Activated B cell treated with CpG ODN at 0.5 μM for 24 hours (primary cell): ENCODE measurements around the gene CTAGE1. TPM values are rescaled to one million over a fixed set of nuclear protein-coding genes. Genes with fewer than 3 reads are reported as not detected.

Source experiments
- ATAC-seq: fragments of 200-7000 bp; cut with Tn5 transposase; one replicate; pipeline ENCODE4 v1.10.0; 2021; ENCODE audit warnings: low read depth, mild to moderate bottlenecking, moderate library complexity
- CTCF ChIA-PET: fragments of 350-600 bp; sonication (Branson Sonifier 250); formaldehyde crosslinking; loops from one replicate; lab custom pipeline; 2021; ENCODE audit warnings: antibody characterized with exemption; lab: Charles Lee
- POLR2A ChIA-PET: fragments of 350-600 bp; sonication (Branson Sonifier 250); formaldehyde crosslinking; loops from one replicate; lab custom pipeline; 2021; ENCODE audit warnings: antibody characterized with exemption; lab: Charles Lee
- DNase-seq: peaks from one replicate; pipeline ENCODE4 v3.0.0; 2022
- H3K27ac Mint-ChIP-seq: one replicate; pipeline ENCODE4 v1.8.0; 2020; ENCODE audit warnings: mixed read lengths
- H3K27me3 Mint-ChIP-seq: one replicate; pipeline ENCODE4 v1.8.0; 2021; ENCODE audit warnings: mixed read lengths
- H3K36me3 Mint-ChIP-seq: one replicate; pipeline ENCODE4 v1.8.0; 2021; ENCODE audit warnings: low read depth, mixed read lengths
- H3K4me1 Mint-ChIP-seq: one replicate; pipeline ENCODE4 v1.8.0; 2021; ENCODE audit warnings: mixed read lengths
- H3K4me3 Mint-ChIP-seq: one replicate; pipeline ENCODE4 v1.8.0; 2020; ENCODE audit warnings: mild to moderate bottlenecking, mixed read lengths
- H3K9me3 Mint-ChIP-seq: one replicate; pipeline ENCODE4 v1.8.0; 2020; ENCODE audit warnings: mixed read lengths
- intact Hi-C: fragments of 100-400 bp; cut with micrococcal nuclease; formaldehyde crosslinking; loops from one replicate; pipeline ENCODE4 v1.15.1; 2024
- total RNA-seq: library from RNA; stranded (reverse); gene quantifications from 2 replicates; pipeline ENCODE4 v1.2.3, GENCODE V29; 2022
- TF ChIP-seq, protein P1 (sequence below): fragments of 200-600 bp; IDR thresholded peaks from one replicate; pipeline ENCODE4 v1.8.0; 2022; ENCODE audit warnings: antibody characterized with exemption, mild to moderate bottlenecking

The CTAGE1 gene, protein sequence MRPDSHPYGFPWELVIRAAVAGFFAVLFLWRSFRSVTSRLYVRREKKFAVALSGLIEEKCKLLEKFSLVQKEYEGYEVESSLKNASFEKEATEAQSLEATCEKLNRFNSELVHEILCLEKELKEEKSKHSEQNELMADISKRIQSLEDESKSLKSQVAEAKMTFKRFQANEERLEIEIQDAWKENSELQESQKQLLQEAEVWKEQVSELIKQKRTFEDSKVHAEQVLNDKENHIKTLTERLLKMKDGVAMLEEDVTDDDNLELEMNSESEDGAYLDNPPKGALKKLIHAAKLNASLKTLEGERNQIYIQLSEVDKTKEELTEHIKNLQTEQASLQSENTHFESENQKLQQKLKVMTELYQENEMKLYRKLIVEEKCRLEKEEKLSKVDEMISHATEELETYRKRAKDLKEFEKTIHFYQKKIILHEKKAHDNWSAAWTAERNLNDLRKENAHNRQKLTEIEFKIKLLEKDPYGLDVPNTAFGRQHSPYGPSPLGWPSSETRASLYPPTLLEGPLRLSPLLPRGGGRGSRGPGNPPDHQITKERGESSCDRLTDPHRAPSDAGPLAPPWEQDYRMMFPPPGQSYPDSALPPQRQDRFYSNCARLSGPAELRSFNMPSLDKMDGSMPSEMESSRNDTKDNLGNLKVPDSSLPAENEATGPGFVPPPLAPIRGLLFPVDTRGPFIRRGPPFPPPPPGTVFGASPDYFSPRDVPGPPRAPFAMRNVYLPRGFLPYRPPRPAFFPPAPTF
- not detected in 2 replicates for total RNA-seq

DNA sequence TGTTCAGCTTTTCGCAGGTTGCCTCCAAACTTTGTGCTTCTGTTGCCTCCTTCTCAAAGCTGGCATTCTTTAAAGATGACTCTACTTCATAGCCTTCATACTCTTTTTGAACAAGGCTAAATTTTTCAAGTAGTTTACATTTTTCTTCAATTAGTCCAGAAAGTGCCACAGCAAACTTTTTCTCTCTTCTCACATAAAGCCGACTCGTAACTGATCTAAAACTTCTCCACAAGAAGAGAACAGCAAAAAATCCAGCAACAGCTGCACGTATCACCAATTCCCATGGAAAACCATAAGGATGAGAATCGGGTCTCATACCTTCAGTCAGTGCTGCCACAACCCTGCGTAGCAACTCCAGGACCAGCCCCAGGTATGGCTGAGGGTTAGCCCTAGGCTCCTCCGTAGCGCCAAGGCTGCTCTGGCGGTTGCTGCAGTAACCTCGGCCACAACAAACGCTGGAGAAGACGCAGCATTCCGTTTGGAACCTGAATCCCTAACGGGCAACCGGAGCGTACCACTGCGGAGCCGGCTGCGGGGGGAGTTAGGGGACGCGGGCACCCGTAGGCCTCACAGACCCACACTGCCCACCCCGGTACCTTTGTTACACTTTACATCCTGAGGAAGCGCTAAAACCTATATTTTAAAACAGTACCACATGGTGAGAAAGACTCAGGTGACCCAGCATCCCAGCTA lies at the start of gene CTAGE1:
CTAGE1 (minus strand) TSS at position 420 of the 693 bp plus-strand sequence; CDS start at position 316, 104 bp downstream.
- no peaks in the 10 kb centered on the region for H3K36me3 Mint-ChIP-seq
- H3K4me3 Mint-ChIP-seq, result no peak within 1 kb of the TSS
- DNase-seq (no peak), ATAC-seq (no peak)
- TF ChIP-seq, protein P1, sequence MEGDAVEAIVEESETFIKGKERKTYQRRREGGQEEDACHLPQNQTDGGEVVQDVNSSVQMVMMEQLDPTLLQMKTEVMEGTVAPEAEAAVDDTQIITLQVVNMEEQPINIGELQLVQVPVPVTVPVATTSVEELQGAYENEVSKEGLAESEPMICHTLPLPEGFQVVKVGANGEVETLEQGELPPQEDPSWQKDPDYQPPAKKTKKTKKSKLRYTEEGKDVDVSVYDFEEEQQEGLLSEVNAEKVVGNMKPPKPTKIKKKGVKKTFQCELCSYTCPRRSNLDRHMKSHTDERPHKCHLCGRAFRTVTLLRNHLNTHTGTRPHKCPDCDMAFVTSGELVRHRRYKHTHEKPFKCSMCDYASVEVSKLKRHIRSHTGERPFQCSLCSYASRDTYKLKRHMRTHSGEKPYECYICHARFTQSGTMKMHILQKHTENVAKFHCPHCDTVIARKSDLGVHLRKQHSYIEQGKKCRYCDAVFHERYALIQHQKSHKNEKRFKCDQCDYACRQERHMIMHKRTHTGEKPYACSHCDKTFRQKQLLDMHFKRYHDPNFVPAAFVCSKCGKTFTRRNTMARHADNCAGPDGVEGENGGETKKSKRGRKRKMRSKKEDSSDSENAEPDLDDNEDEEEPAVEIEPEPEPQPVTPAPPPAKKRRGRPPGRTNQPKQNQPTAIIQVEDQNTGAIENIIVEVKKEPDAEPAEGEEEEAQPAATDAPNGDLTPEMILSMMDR, result no peak
- H3K27me3 Mint-ChIP-seq, result no peaks in the 10 kb centered on the region
- H3K27ac Mint-ChIP-seq, result no peak within 1 kb of the TSS
- ChIA-PET POLR2A (no interaction called here), CTCF (no interaction called here)
- peaks cover 4% of the 10 kb centered on the region for H3K9me3 Mint-ChIP-seq
- no peaks in the 10 kb centered on the region for H3K4me1 Mint-ChIP-seq
- intact Hi-C loops, result no loop called here

GRCh38 chr18:22466608-22467395 lies 49.1 kb upstream of the CTAGE1 start:
- no peak for DNase-seq
- no peaks in the 10 kb centered on the region for H3K27me3 Mint-ChIP-seq
- no peak overlapping the region for H3K4me3 Mint-ChIP-seq
- H3K36me3 Mint-ChIP-seq, result no peaks in the 10 kb centered on the region
- no peak for ATAC-seq
- intact Hi-C loops, result no loop called here
- no peak overlapping the region for H3K27ac Mint-ChIP-seq
- no peaks in the 10 kb centered on the region for H3K9me3 Mint-ChIP-seq
- TF ChIP-seq, protein P1, result no peak
- no peaks in the 10 kb centered on the region for H3K4me1 Mint-ChIP-seq
- CTCF ChIA-PET, result no interaction called here
- POLR2A ChIA-PET, result no interaction called here

DNA sequence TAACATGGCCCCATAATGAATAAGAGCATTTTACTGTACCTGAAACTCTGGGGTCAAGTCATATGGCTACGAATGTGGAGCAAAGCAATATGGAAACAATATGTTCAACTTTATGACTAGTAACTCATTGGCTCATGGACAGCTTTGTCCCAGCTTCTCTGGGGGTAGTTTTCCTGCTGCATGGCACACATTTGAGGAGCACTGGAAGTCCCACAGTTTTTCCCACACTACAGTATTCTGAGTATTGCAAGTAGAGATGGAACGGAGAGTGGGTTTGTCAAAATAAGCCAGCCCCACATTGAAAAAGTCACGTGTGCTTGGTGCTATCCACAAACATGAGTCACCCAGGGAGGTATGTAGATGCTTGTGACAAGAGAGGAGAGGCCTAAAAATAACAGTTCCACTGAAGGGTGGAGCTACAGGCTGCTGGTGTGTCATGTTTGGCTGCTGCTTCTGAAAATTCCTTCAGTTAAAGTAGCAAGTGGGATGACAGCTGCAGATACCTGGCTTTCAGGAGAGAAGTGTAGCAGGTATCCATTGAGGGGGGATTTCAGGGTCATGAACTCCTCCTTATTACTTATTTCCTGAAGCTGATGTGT lies 48.2 kb upstream of the CTAGE1 start:
- ATAC-seq, result no peak
- Mint-ChIP-seq H3K36me3 (no peaks in the 10 kb centered on the region), H3K4me1 (no peaks in the 10 kb centered on the region), H3K9me3 (no peaks in the 10 kb centered on the region), H3K27me3 (no peaks in the 10 kb centered on the region), H3K4me3 (no peak overlapping the region), H3K27ac (no peak overlapping the region)
- TF ChIP-seq, protein P1, result no peak
- intact Hi-C loops, result no loop called here
- POLR2A ChIA-PET, result no interaction called here
- DNase-seq, result no peak
- CTCF ChIA-PET, result no interaction called here

DNA sequence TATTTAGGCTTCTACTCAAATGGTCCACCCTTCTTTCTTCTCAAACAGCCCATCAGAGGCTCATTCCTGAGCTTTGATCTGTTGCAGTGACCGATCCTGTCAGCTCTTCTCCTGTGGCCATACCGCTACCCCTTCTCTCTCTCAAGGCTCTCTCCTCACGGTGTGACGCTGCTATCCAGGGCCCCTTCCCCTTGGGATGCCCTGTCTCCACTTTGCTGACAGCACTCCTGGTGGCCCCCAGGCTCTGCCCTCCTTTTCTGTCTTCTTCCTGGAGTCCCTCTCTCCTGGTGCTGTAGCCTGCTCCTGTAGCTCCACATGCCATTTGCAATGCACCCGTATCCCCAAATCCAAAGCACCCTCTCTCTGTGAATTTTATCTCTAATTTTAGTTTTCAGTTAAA lies 45.4 kb upstream of the CTAGE1 start:
- no peaks in the 10 kb centered on the region for H3K4me1 Mint-ChIP-seq
- TF ChIP-seq, protein P1, result no peak
- no peak for DNase-seq
- POLR2A ChIA-PET, result no interaction called here
- ATAC-seq, result no peak
- no peaks in the 10 kb centered on the region for H3K27me3 Mint-ChIP-seq
- intact Hi-C loops, result no loop called here
- H3K9me3 Mint-ChIP-seq, result no peaks in the 10 kb centered on the region
- no peaks in the 10 kb centered on the region for H3K36me3 Mint-ChIP-seq
- CTCF ChIA-PET, result no interaction called here
- no peak overlapping the region for H3K4me3 Mint-ChIP-seq
- H3K27ac Mint-ChIP-seq, result no peak overlapping the region
